ENCODE results near the gene FANCI.

Gene FANCI

DNA sequence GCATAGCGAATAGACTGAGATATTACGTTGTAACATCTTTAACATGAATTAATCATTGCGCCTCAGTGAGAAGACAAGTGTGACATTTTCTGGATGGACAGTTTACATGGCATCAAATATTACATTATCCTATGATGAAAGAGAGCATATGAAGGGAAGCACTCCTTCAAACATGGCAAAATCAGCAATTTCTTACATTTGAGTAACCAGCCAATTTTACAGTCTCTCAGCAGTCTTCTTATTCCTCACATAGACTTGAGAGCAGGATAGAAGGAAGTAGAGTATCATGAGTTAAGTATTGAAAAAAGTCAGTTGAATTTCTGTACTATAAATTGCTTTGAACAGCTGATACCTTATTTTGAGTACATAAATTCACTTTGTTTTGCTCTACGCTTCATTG, 38.9 kb downstream of the FANCI start:
- no peaks in the 10 kb centered on the region for H3K27me3 ChIP-seq (ENCODE audit: insufficient read depth, low read depth, severe bottlenecking)
- no peak overlapping the region for H3K27ac ChIP-seq
- H3K4me3 ChIP-seq (ENCODE audit: low read depth, low read length), result no peak overlapping the region
- TF ChIP-seq, protein P1, sequence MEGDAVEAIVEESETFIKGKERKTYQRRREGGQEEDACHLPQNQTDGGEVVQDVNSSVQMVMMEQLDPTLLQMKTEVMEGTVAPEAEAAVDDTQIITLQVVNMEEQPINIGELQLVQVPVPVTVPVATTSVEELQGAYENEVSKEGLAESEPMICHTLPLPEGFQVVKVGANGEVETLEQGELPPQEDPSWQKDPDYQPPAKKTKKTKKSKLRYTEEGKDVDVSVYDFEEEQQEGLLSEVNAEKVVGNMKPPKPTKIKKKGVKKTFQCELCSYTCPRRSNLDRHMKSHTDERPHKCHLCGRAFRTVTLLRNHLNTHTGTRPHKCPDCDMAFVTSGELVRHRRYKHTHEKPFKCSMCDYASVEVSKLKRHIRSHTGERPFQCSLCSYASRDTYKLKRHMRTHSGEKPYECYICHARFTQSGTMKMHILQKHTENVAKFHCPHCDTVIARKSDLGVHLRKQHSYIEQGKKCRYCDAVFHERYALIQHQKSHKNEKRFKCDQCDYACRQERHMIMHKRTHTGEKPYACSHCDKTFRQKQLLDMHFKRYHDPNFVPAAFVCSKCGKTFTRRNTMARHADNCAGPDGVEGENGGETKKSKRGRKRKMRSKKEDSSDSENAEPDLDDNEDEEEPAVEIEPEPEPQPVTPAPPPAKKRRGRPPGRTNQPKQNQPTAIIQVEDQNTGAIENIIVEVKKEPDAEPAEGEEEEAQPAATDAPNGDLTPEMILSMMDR (IDR thresholded peaks at IDR 0.05; ENCODE audit: low read depth, low read length), result no peak
- H3K36me3 ChIP-seq, result peaks cover 82% of the 10 kb centered on the region
- no peak for DNase-seq
- H3K9me3 ChIP-seq (ENCODE audit: severe bottlenecking), result no peaks in the 10 kb centered on the region

DNA sequence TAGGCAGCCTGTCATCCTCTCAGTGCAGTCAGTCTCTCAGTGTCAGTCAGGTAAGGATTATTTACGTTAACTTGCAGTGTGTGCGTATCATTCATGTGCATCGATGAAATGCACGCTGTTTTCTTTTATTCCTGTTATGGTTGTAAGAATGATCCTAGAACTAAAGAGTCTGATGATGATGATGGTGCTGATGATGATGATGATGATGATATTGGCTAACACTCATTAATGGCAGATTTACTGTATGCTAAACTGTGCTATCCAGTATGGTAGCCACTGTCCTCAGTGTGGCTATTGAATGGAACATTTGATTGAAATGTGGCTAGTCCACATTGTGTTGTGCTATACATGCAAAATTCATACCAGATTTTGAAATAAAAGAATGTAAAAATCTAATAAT, 39.4 kb downstream of the FANCI start:
- no peak overlapping the region for H3K4me3 ChIP-seq (ENCODE audit: low read depth, low read length)
- no peaks in the 10 kb centered on the region for H3K27me3 ChIP-seq (ENCODE audit: insufficient read depth, low read depth, severe bottlenecking)
- H3K27ac ChIP-seq, result no peak overlapping the region
- TF ChIP-seq, protein P1 (IDR thresholded peaks at IDR 0.05; ENCODE audit: low read depth, low read length), result no peak
- DNase-seq, result no peak
- no peaks in the 10 kb centered on the region for H3K9me3 ChIP-seq (ENCODE audit: severe bottlenecking)
- peaks cover 82% of the 10 kb centered on the region for H3K36me3 ChIP-seq

DNA sequence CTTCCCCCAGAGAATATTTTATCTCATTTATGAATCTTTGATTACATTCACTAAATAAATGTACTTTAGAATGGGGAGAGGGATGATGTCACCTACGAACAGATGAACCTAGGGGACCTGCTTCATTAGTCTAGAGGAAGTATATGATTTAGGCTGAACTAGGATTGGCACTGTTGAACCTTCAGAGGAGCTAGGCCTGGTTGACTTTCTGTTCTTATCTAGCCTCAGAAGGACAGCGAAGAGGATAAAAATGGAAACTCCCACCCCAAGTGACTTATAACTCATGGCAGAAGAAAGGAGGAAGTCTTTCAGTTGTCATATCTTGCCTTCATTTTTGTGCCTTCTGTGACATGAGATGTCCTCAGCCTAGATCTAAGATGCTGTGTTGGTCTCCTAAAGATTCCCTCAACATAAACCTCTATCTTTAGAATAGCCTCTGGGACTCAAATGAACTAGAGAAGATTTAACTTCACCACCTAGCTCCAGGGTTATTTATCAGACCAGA, 48.2 kb downstream of the FANCI start:
- Histone ChIP-seq H3K27me3 (ENCODE audit: insufficient read depth, low read depth, severe bottlenecking) (no peaks in the 10 kb centered on the region), H3K36me3 (peaks cover 81% of the 10 kb centered on the region), H3K27ac (no peak overlapping the region), H3K4me3 (ENCODE audit: low read depth, low read length) (no peak overlapping the region), H3K9me3 (ENCODE audit: severe bottlenecking) (no peaks in the 10 kb centered on the region)
- DNase-seq, result no peak
- TF ChIP-seq, protein P1 (IDR thresholded peaks at IDR 0.05; ENCODE audit: low read depth, low read length), result no peak

DNA sequence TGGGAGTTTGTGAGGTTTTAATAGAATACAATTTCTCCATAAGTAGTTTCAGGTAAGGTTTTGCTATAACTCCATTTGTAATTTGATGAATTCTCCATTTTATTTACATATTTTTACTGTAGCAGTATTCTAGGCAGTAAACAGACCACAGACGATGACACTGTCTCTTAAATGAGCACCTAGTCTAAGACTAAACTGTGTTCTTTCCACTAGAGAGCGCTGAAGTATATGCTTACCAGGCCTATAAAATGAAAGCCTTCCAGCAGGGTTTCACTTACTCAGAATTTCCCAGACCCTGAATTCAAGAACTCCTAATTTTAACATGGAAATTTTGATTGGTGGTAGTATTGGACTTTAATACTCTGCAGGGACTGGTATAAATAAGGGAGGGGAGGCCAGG, 49.2 kb downstream of the FANCI start:
- H3K4me3 ChIP-seq (ENCODE audit: low read depth, low read length), result no peak overlapping the region
- H3K9me3 ChIP-seq (ENCODE audit: severe bottlenecking), result no peaks in the 10 kb centered on the region
- TF ChIP-seq, protein P1 (IDR thresholded peaks at IDR 0.05; ENCODE audit: low read depth, low read length), result no peak
- H3K36me3 ChIP-seq, result peaks cover 71% of the 10 kb centered on the region
- H3K27me3 ChIP-seq (ENCODE audit: insufficient read depth, low read depth, severe bottlenecking), result no peaks in the 10 kb centered on the region
- no peak for DNase-seq
- no peak overlapping the region for H3K27ac ChIP-seq

DNA sequence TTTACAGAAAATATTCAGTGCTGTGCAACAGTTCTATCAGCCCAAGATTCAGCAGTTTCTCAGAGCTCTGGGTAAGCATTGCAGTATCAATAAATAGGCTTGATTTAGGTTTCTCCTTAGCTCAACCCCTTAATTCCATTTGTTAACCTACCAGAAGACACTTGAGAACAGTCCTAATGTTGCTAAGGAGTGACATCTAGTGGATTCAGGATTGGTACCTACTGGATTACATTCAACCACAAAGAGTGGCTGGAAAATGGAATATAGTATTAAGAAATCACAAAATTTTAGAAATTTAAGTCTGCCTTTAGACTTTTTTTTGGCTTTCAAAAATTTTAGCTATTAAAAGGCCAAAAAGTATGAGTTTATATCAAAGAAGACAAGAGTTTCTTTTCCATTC, 56.1 kb downstream of the FANCI start:
- Histone ChIP-seq H3K27ac (no peak overlapping the region), H3K9me3 (ENCODE audit: severe bottlenecking) (no peaks in the 10 kb centered on the region), H3K27me3 (ENCODE audit: insufficient read depth, low read depth, severe bottlenecking) (no peaks in the 10 kb centered on the region), H3K4me3 (ENCODE audit: low read depth, low read length) (no peak overlapping the region), H3K36me3 (peaks cover 63% of the 10 kb centered on the region)
- DNase-seq, result no peak
- TF ChIP-seq, protein P1 (IDR thresholded peaks at IDR 0.05; ENCODE audit: low read depth, low read length), result no peak

All from WERI-Rb-1 (cell line).